ENCODE measurements around the gene CYBC1. TPM values are rescaled to one million over a fixed set of nuclear protein-coding genes. Genes with fewer than 3 reads are reported as not detected.

Gene CYBC1
- total and polyA plus RNA-seq, 3 donors from 2014 or later, result 46.3 to 88.2 (median 61.1) TPM

- intact Hi-C loops (cut with DNase I; ENCODE audit: low total_unique reads), result no loop called here
- no peaks in the 10 kb centered on the region for H3K27me3 ChIP-seq
- peak overlapping the region in 1 of 2 donors; percentile 66 for H3K27ac ChIP-seq
- H3K9me3 ChIP-seq, result no peaks in the 10 kb centered on the region
- no peak overlapping the region for H3K4me3 ChIP-seq
- 87 to 93% methylated on average over 22 to 27 of the region's 27 CpGs for WGBS, 2 donors
- H3K36me3 ChIP-seq (ENCODE audit: low read depth, missing control alignments), result no peaks in the 10 kb centered on the region
- no peak for DNase-seq
- TF ChIP-seq CTCF (IDR thresholded peaks at IDR 0.05), result no peak
- TF ChIP-seq POLR2A (IDR thresholded peaks at IDR 0.05), result no peak
- peaks cover 42% of the 10 kb centered on the region for H3K4me1 ChIP-seq
These were observed 8.7 kb downstream of the CYBC1 start for GRCh38 chr17:82441691-82442487.

- Histone ChIP-seq H3K4me1 (peaks cover 36% of the 10 kb centered on the region), H3K27ac (peak overlapping the region; percentile 0 to 59), H3K4me3 (no peak overlapping the region), H3K9me3 (no peaks in the 10 kb centered on the region), H3K27me3 (no peaks in the 10 kb centered on the region), H3K36me3 (ENCODE audit: low read depth, missing control alignments) (no peaks in the 10 kb centered on the region)
- no peak for DNase-seq
- TF ChIP-seq POLR2A (IDR thresholded peaks at IDR 0.05) (no peak), CTCF (IDR thresholded peaks at IDR 0.05) (no peak)
- intact Hi-C loops (cut with DNase I; ENCODE audit: low total_unique reads), result no loop called here
- 60% methylated on average over 13 to 17 of the region's 17 CpGs for WGBS, 2 donors
These were observed 9.4 kb downstream of the CYBC1 start for GRCh38 chr17:82440991-82441627.

- Histone ChIP-seq H3K27ac (peak overlapping the region in 1 of 2 donors; percentile 59), H3K4me1 (peaks cover 34% of the 10 kb centered on the region), H3K27me3 (no peaks in the 10 kb centered on the region), H3K36me3 (ENCODE audit: low read depth, missing control alignments) (no peaks in the 10 kb centered on the region), H3K9me3 (no peaks in the 10 kb centered on the region), H3K4me3 (no peak overlapping the region)
- no peak for DNase-seq
- TF ChIP-seq POLR2A (IDR thresholded peaks at IDR 0.05) (no peak), CTCF (IDR thresholded peaks at IDR 0.05) (no peak)
- intact Hi-C loops (cut with DNase I; ENCODE audit: low total_unique reads), result no loop called here
- WGBS, 2 donors, result 65 to 82% methylated on average over 22 of the region's 22 CpGs
These were observed 10.0 kb downstream of the CYBC1 start for GRCh38 chr17:82440469-82440981.

- H3K4me3 ChIP-seq, result no peak overlapping the region
- intact Hi-C loops (cut with DNase I; ENCODE audit: low total_unique reads), result no loop called here
- no peaks in the 10 kb centered on the region for H3K27me3 ChIP-seq
- no peaks in the 10 kb centered on the region for H3K9me3 ChIP-seq
- no peaks in the 10 kb centered on the region for H3K36me3 ChIP-seq (ENCODE audit: low read depth, missing control alignments)
- H3K4me1 ChIP-seq, result peaks cover 31% of the 10 kb centered on the region
- no peak overlapping the region for H3K27ac ChIP-seq
- TF ChIP-seq POLR2A (IDR thresholded peaks at IDR 0.05) (no peak), CTCF (IDR thresholded peaks at IDR 0.05) (no peak)
- DNase-seq, result no peak
- 94 to 96% methylated on average over 28 to 34 of the region's 34 CpGs for WGBS, 2 donors
These were observed 10.7 kb downstream of the CYBC1 start for GRCh38 chr17:82439829-82440365.

All from testis (tissue), 3 donors.